Activated CD8-positive, alpha-beta memory T cell treated with anti-CD3 and anti-CD28 coated beads, Interleukin-2, amount 50 U/mL, for 48 hours (primary cell): ENCODE results near the gene NCBP2.

Experiments used
- DNase-seq: peaks from one replicate; pipeline ENCODE4 v3.0.0-alpha.2; 2020

Gene NCBP2

GRCh38 chr3:196942226-196942914, at the start of gene NCBP2:
NCBP2 (minus strand) TSS chr3:196942528; CDS start chr3:196942503, 25 bp downstream.
- peak; percentile 100 for DNase-seq

- no peak for DNase-seq
These were observed 49.5 kb upstream of the NCBP2 start for GRCh38 chr3:196991581-196992460.

GRCh38 chr3:196990601-196991007, 48.3 kb upstream of the NCBP2 start:
- no peak for DNase-seq

- DNase-seq = no peak
These were observed 47.5 kb upstream of the NCBP2 start for GRCh38 chr3:196989721-196990262.

GRCh38 chr3:196988241-196989029, 46.1 kb upstream of the NCBP2 start:
- DNase-seq = no peak

GRCh38 chr3:196987022-196987421, 44.7 kb upstream of the NCBP2 start:
- DNase-seq = no peak

GRCh38 chr3:196985954-196986885, 43.9 kb upstream of the NCBP2 start:
- no peak for DNase-seq

- DNase-seq = no peak
These were observed 43.0 kb upstream of the NCBP2 start for GRCh38 chr3:196985298-196985697.

GRCh38 chr3:196983186-196983585, 40.9 kb upstream of the NCBP2 start:
- DNase-seq = no peak

GRCh38 chr3:196981657-196982056, 39.3 kb upstream of the NCBP2 start:
- DNase-seq = no peak

GRCh38 chr3:196979545-196979944, 37.2 kb upstream of the NCBP2 start:
- no peak for DNase-seq

GRCh38 chr3:196976941-196977340, 34.6 kb upstream of the NCBP2 start:
- no peak for DNase-seq

GRCh38 chr3:196975349-196975748, 33.0 kb upstream of the NCBP2 start:
- no peak for DNase-seq

- DNase-seq = no peak
These were observed 32.3 kb upstream of the NCBP2 start for GRCh38 chr3:196974661-196975060.

GRCh38 chr3:196971094-196971698, 28.9 kb upstream of the NCBP2 start:
- DNase-seq = peak; percentile 47

- no peak for DNase-seq
These were observed 28.3 kb upstream of the NCBP2 start for GRCh38 chr3:196970547-196971093.

- peak; percentile 90 for DNase-seq
These were observed 27.6 kb upstream of the NCBP2 start for GRCh38 chr3:196969660-196970546.

- peak; percentile 81 for DNase-seq
These were observed 26.9 kb upstream of the NCBP2 start for GRCh38 chr3:196969134-196969659.

- DNase-seq = peak; percentile 70
These were observed 26.2 kb upstream of the NCBP2 start, which contains the start of gene PIGZ for GRCh38 chr3:196968233-196969133. PIGZ (minus strand) TSS chr3:196968833; CDS start chr3:196952031, 16,802 bp downstream.
